ENCODE results near the gene ACP7.
A peak's percentile ranks its signal among the peaks of the same experiment; 100 is the strongest.
"Not testable (repeated sequence)": the region's sequence is repeated elsewhere in the genome, so short reads cannot be mapped to it uniquely, and the experiment has no call there.

The ACP7 gene

GRCh38 chr19:39110263-39110967, 26.2 kb downstream of the ACP7 start:
- DNase-seq = peak; percentile 76

DNA sequence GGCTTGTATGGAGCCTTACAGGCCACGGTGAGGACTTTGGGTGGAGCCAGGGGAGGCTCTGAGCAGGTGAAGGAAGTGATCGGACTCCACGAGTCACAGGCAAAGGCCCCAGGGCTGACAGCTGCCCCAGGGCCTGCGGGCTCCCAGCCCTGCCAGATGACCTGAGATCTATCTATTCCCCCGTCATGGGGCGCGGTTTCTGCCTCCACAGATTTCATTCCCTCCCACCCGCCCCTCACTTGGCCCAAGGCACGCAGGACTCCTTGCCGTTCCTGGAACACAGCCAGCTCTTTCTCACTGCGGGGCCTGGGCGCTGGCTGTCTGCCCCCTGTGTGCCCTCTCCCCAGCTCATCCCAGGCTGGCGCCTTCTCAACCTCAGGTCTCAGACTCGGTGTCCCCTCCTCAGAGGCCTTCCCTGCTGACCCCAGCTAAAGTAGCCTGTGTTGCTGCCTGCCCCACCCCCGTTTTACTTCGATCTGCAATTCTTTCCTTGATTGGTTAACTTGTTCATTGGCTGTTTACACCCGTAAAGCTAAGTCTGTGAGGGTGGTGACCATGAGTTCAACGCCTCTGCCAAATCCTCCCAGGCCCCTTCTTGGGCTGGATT, 27.5 kb downstream of the ACP7 start:
- DNase-seq = no peak

- DNase-seq = no peak
These were observed 28.2 kb downstream of the ACP7 start for GRCh38 chr19:39112338-39112890.

- no peak for DNase-seq
These were observed 29.0 kb downstream of the ACP7 start for GRCh38 chr19:39113199-39113598.

GRCh38 chr19:39115105-39115847, 31.1 kb downstream of the ACP7 start:
- DNase-seq = no peak

- not testable (repeated sequence) for DNase-seq
These were observed 32.9 kb downstream of the ACP7 start for GRCh38 chr19:39117023-39117422.

- DNase-seq = no peak
These were observed 35.7 kb downstream of the ACP7 start for GRCh38 chr19:39119830-39120229.

GRCh38 chr19:39122934-39123731, 39.0 kb downstream of the ACP7 start:
- DNase-seq = no peak

- DNase-seq = no peak
These were observed 40.1 kb downstream of the ACP7 start for GRCh38 chr19:39124136-39124764.

GRCh38 chr19:39125199-39125553, 41.0 kb downstream of the ACP7 start:
- no peak for DNase-seq

- peak; percentile 99 for DNase-seq
These were observed 41.6 kb downstream of the ACP7 start, which contains the start of gene PAK4 for GRCh38 chr19:39125554-39126311. Gene PAK4, plus strand, starts transcription at chr19:39125786. Its CDS starts 43,768 bp downstream, at chr19:39169554.

DNA sequence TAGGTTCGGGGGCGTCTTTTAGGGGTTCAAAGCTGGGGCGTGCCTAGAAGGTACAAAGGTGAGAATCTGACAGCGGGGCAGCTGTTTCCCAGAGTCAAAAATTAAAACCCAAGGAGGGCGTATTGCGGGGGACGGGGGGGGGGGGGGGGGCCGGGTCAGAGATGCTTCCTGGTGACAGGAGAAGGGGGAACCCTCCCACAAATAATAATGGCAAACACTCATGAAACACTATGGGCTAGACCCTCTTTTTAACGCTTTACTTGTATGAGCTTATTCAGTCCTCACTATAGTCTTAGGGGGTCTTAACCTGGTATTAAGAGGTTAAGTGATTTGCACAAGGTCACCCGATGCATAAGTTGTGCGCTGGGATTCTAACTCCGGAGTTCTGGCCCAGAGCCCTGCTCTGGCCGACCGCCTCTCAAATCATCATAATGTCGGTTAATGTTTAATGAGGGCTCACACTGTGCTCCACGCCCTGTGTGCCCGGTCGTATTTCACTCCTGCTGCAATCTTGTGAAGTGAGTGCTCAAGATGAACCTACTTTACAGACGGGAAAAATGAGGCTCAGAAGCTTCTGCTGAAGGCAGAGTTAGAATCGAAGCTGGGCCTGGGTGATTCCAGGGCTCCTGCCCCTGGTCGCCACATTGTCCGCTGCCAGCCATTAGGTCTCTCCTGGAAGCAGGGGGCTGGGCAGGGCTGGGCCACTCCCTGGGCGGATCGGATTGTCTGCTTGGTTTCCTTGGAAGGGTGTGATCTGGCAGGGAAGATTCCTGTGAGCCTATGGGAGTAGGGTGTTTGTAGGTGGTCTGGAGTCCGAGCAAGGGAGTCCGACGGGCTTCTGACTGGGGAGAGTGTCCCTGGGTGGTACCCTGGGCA, 42.4 kb downstream of the ACP7 start:
- DNase-seq = no peak

DNA sequence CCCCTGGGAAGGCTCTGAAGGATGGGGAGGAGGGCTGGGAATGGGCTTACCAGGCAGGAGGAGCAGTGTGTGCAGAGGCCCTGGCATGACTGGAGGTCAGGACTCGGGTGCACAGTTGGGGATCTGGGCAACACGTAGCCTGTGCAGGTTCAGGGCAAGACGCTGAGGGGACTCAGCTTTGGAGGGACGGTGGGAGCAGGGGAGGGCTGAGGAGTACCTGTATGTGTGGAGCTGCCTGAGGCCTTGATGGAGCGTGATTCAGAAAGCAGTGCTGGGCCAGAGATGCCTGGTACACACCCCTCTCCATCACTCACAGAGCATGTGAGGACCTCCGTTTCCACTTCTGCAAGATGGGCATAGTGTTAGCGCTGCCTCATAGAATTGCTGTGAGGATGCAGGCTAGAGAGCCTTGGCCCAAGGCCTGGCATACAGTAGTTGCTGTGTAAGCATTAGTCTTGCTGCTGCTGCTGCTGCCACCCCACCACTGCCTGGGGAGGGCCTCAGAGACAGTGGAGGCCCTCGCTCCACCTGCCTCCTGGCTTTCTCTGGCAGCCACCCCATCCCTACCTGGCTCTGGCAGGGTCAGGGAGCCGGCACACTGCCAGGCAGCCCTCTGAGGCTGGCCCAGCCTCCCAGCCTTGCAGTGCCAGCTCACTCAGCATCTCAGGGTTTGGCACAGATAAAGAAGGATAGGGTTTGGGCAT, 43.8 kb downstream of the ACP7 start:
- DNase-seq = no peak

GRCh38 chr19:39128516-39129079, 44.4 kb downstream of the ACP7 start:
- no peak for DNase-seq

- no peak for DNase-seq
These were observed 44.9 kb downstream of the ACP7 start for GRCh38 chr19:39129116-39129515.

GRCh38 chr19:39130337-39131254, 46.4 kb downstream of the ACP7 start:
- DNase-seq = peak; percentile 77

GRCh38 chr19:39131255-39131755, 47.1 kb downstream of the ACP7 start:
- DNase-seq = peak; percentile 76

DNA sequence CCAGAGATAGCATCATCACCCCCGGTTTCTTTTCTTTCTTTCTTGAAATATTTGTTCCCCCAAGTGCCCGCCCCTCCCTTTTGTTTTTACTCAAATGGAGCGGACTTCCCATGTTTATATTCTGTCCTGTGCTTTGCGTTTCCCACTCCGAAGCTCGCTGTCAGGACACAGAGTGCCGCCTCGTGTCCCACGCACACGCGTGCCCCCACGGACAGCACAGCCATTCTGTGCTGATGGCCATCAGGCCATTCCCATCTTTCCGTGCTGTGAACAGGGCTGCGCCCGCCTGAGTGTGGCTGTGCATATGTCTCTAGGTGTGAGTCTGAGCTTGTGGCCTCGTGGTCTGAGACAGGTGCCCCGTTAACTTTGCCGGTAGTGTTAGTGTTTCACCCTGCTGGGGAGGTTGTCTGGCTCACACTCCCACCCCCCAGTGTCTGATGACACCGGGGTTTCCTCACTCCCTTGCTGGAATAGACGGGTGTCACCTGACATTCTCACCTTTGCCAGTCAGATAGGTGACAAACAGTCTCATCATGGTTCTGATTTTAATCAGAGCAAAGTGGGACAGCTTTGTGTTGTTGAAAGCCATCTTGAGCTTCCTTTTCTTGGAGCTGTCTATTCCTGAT, 48.3 kb downstream of the ACP7 start:
- no peak for DNase-seq
